ENCODE measurements around the gene ADAMTS10. TPM values are rescaled to one million over a fixed set of nuclear protein-coding genes. Genes with fewer than 3 reads are reported as not detected.
"Not testable (repeated sequence)": the region's sequence is repeated elsewhere in the genome, so short reads cannot be mapped to it uniquely, and the experiment has no call there.

Gene ADAMTS10
- total and polyA plus RNA-seq, 12 donors = 2.0 to 190 (median 25.8) TPM

DNA sequence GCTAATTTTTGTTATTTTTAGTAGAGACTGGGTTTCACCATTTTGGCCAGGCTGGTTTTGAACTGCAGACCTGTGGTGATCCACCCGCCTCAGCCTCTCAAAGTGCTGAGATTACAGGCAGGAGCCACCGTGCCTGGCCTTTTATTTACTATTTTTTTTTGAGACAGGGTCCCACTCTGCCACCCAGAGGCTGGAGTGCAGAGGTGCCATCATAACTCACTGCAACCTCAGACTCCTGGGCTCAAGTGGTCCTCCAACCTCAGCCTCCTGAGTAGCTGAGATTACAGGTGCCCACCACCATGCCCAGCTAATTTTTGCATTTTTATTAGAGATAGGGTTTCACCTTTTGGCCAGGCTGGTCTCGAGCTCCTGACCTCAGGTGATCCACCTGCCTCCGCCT is 12.4 kb upstream of the ADAMTS10 start:
- WGBS, 4 donors = 45 to 62% (median 51%) methylated on average over 4 of the region's 4 CpGs
- DNase-seq; H3K27me3 ChIP-seq; H3K4me3 ChIP-seq; intact Hi-C loops (cut with DNase I); H3K36me3 ChIP-seq (replicated peaks in 1 of 2); H3K9me3 ChIP-seq (replicated peaks in 1 of 3); H3K4me1 ChIP-seq (replicated peaks in 1 of 2); H3K27ac ChIP-seq: not testable (repeated sequence)
- TF ChIP-seq, protein P1, sequence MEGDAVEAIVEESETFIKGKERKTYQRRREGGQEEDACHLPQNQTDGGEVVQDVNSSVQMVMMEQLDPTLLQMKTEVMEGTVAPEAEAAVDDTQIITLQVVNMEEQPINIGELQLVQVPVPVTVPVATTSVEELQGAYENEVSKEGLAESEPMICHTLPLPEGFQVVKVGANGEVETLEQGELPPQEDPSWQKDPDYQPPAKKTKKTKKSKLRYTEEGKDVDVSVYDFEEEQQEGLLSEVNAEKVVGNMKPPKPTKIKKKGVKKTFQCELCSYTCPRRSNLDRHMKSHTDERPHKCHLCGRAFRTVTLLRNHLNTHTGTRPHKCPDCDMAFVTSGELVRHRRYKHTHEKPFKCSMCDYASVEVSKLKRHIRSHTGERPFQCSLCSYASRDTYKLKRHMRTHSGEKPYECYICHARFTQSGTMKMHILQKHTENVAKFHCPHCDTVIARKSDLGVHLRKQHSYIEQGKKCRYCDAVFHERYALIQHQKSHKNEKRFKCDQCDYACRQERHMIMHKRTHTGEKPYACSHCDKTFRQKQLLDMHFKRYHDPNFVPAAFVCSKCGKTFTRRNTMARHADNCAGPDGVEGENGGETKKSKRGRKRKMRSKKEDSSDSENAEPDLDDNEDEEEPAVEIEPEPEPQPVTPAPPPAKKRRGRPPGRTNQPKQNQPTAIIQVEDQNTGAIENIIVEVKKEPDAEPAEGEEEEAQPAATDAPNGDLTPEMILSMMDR (IDR thresholded peaks at IDR 0.05) = peak in 5 of 6 experiments; percentile 9 to 29 (median 18)

DNA sequence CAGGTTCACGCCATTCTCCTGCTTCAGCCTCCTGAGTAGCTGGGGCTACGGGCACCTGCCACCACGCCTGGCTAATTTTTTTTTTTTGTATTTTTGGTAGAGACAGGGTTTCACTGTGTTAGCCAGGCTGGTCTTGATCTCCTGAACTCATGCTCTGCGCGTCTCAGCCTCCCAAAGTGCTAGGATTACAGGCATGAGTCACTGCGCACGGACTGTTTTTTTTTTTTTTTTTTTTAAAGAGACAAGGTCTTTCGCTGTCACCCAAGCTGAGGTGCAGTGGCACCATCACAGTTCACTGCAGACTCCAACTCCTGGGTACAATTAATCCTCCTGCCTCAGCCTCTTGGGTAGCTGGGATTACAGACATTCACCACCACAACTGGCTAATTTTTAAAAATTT is 8.2 kb upstream of the ADAMTS10 start:
- intact Hi-C loops (cut with DNase I) = no loop called here
- DNase-seq = no peak
- Histone ChIP-seq H3K27me3 (no peaks in the 10 kb centered on the region), H3K36me3 (replicated peaks in 1 of 2) (no peaks in the 10 kb centered on the region), H3K27ac (no peak overlapping the region), H3K4me1 (replicated peaks in 1 of 2) (no peaks in the 10 kb centered on the region), H3K9me3 (replicated peaks in 1 of 3) (no peaks in the 10 kb centered on the region), H3K4me3 (no peak overlapping the region)
- TF ChIP-seq, protein P1 (IDR thresholded peaks at IDR 0.05) = no peak
- no peak for TF ChIP-seq POLR2A (IDR thresholded peaks at IDR 0.05)
- WGBS, 4 donors = 42 to 51% (median 47%) methylated on average over 8 of the region's 8 CpGs

DNA sequence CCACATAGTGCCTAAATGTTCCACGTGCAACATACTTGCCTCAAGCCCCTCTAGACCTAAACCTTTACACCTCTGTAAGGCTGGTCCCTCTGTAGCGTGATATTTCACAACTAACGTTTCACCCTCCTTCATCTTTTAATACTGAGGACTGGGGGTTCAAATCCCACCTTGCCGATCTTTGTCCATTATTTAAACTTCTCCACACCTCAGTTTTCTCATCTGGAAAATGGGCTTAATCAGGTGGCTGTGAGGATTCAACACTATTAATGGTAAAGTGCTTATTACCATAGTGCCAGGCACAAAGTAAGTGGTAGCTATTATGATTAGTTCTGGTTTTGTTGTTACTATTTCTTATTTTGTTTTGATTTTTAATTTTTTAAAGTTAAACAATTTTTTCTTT is 7.5 kb upstream of the ADAMTS10 start:
- H3K27me3 ChIP-seq = no peaks in the 10 kb centered on the region
- H3K27ac ChIP-seq = no peak overlapping the region
- H3K36me3 ChIP-seq (replicated peaks in 1 of 2) = no peaks in the 10 kb centered on the region
- no peak for TF ChIP-seq POLR2A (IDR thresholded peaks at IDR 0.05)
- intact Hi-C loops (cut with DNase I) = no loop called here
- H3K4me1 ChIP-seq (replicated peaks in 1 of 2) = no peaks in the 10 kb centered on the region
- no peaks in the 10 kb centered on the region for H3K9me3 ChIP-seq (replicated peaks in 1 of 3)
- H3K4me3 ChIP-seq = no peak overlapping the region
- WGBS, 4 donors = 73 to 82% (median 75%) methylated on average over 4 of the region's 4 CpGs
- DNase-seq = no peak

DNA sequence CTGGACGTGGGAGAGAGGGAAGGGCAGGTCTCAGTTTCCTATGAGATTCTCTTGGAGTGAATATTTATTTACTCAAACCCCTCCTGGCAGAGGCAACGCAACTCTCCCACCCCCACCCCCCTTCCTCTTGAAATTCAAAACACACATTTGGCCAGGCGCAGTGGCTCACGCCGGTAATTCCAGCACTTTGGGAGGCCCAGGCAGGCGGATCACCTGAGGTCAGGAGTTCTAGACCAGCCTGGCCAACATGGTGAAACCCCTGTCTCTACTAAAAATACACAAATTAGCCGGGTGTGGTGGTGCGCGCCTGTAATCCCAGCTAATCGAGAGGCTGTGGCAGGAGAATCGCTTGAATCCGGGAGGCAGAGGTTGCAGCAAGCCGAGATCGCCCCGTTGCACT is 6.8 kb upstream of the ADAMTS10 start:
- intact Hi-C loops (cut with DNase I); H3K27ac ChIP-seq; H3K4me1 ChIP-seq (replicated peaks in 1 of 2); DNase-seq; H3K36me3 ChIP-seq (replicated peaks in 1 of 2); H3K27me3 ChIP-seq; H3K4me3 ChIP-seq; H3K9me3 ChIP-seq (replicated peaks in 1 of 3): not testable (repeated sequence)
- WGBS, 4 donors = 69 to 78% (median 76%) methylated on average over 13 to 15 of the region's 15 CpGs

DNA sequence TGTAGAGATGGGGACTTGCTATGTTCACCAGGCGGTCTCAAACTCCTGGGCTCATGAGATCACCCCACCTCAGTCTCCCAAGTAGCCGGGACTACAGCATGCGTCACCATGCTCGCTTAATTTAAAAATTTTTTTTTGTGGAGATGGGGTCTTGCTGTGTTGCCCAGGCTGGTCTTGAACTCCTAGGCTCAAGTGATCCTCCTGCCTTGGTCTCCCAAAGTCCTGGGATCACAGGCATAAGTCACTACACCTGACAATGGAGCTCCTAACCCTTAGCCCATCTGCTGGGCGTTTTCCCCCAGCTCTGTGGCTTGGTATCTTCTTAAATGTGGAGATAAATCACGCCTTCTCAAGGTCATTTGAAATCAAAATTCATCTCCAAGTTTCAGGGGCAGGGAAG is 6.3 kb upstream of the ADAMTS10 start:
- Histone ChIP-seq H3K4me3 (no peak overlapping the region), H3K9me3 (replicated peaks in 1 of 3) (no peaks in the 10 kb centered on the region), H3K36me3 (replicated peaks in 1 of 2) (no peaks in the 10 kb centered on the region), H3K27ac (no peak overlapping the region), H3K4me1 (replicated peaks in 1 of 2) (peaks cover under 1 to 6% of the 10 kb centered on the region in 2 donors), H3K27me3 (no peaks in the 10 kb centered on the region)
- TF ChIP-seq POLR2A (IDR thresholded peaks at IDR 0.05) = no peak
- TF ChIP-seq, protein P1 (IDR thresholded peaks at IDR 0.05) = no peak
- intact Hi-C loops (cut with DNase I) = no loop called here
- DNase-seq = no peak
- 67 to 78% (median 72%) methylated on average over 6 of the region's 6 CpGs for WGBS, 4 donors

Measured in adrenal gland (tissue), 12 donors.